Ovary (tissue), 3 donors: ENCODE data around the gene MSL3.

Experiments
- EP300 ChIP-seq: sonication (generic); formaldehyde crosslinking; IDR thresholded peaks from one replicate; pipeline ENCODE4 v1.6.1; 2017; ENCODE audit warnings: antibody characterized with exemption
- POLR2A ChIP-seq: fragments of 450-650 bp; IDR thresholded peaks from one replicate; pipeline ENCODE4 v1.6.1; 2017; ENCODE audit warnings: antibody characterized with exemption, mild to moderate bottlenecking, moderate library complexity
- TF ChIP-seq, protein P1 (sequence below), 3 donors: fragments of 450-650 bp in 2 of 3; fragments of 200-600 bp in 1 of 3; IDR thresholded peaks; one replicate each; pipeline versions ENCODE4 v1.5.1 to v1.8.0; 2016 to 2022; ENCODE audit warnings: antibody characterized with exemption in 3 of 3, mild to moderate bottlenecking in 1 of 3
- donor health status: DM: no; HTN: no; CAD: no.

- TF ChIP-seq, protein P1, sequence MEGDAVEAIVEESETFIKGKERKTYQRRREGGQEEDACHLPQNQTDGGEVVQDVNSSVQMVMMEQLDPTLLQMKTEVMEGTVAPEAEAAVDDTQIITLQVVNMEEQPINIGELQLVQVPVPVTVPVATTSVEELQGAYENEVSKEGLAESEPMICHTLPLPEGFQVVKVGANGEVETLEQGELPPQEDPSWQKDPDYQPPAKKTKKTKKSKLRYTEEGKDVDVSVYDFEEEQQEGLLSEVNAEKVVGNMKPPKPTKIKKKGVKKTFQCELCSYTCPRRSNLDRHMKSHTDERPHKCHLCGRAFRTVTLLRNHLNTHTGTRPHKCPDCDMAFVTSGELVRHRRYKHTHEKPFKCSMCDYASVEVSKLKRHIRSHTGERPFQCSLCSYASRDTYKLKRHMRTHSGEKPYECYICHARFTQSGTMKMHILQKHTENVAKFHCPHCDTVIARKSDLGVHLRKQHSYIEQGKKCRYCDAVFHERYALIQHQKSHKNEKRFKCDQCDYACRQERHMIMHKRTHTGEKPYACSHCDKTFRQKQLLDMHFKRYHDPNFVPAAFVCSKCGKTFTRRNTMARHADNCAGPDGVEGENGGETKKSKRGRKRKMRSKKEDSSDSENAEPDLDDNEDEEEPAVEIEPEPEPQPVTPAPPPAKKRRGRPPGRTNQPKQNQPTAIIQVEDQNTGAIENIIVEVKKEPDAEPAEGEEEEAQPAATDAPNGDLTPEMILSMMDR (IDR thresholded peaks at IDR 0.05), result no peak
- TF ChIP-seq EP300, result no peak
- no peak for TF ChIP-seq POLR2A
These were observed 7.4 kb downstream of the MSL3 start for GRCh38 chrX:11765449-11765848.
